C4-2B (cell line): ENCODE data around the gene GPC5.
A peak's percentile ranks its signal among the peaks of the same experiment; 100 is the strongest.

Experiments used
- H3K27ac ChIP-seq: fragments of 450-650 bp; 2 replicates; pipeline ENCODE4 v1.5.1; 2017
- CTCF ChIP-seq: fragments of 450-650 bp; conservative IDR thresholded peaks from 2 replicates; pipeline ENCODE4 v1.5.1; 2017; ENCODE audit warnings: mild to moderate bottlenecking
- ZFX ChIP-seq: fragments of 450-650 bp; IDR thresholded peaks from 2 replicates; pipeline ENCODE4 v1.6.1; 2017

GPC5 gene

GRCh38 chr13:91698308-91698707 lies 299.9 kb downstream of the GPC5 start:
- no peak overlapping the region for H3K27ac ChIP-seq
- TF ChIP-seq CTCF = no peak
- TF ChIP-seq ZFX = no peak

GRCh38 chr13:91698767-91699166 lies 300.3 kb downstream of the GPC5 start:
- H3K27ac ChIP-seq = no peak overlapping the region
- no peak for TF ChIP-seq CTCF
- no peak for TF ChIP-seq ZFX

GRCh38 chr13:91699863-91700262 lies 301.4 kb downstream of the GPC5 start:
- H3K27ac ChIP-seq = no peak overlapping the region
- TF ChIP-seq ZFX (no peak), CTCF (peak; percentile 19; the same call in 1 of the 2 replicates)

- no peak overlapping the region for H3K27ac ChIP-seq
- TF ChIP-seq CTCF (no peak), ZFX (no peak)
These were observed 303.6 kb downstream of the GPC5 start for GRCh38 chr13:91701975-91702374.

- no peak overlapping the region for H3K27ac ChIP-seq
- no peak for TF ChIP-seq ZFX
- TF ChIP-seq CTCF = no peak
These were observed 304.0 kb downstream of the GPC5 start for GRCh38 chr13:91702411-91702810.

GRCh38 chr13:91704398-91704797 lies 306.0 kb downstream of the GPC5 start:
- TF ChIP-seq ZFX = no peak
- no peak for TF ChIP-seq CTCF
- H3K27ac ChIP-seq = no peak overlapping the region

- no peak overlapping the region for H3K27ac ChIP-seq
- TF ChIP-seq ZFX (no peak), CTCF (no peak)
These were observed 310.1 kb downstream of the GPC5 start for GRCh38 chr13:91708558-91708957.
